Ascending aorta (tissue), 2 donors: ENCODE results near the gene SPTLC2. TPM values are rescaled to one million over a fixed set of nuclear protein-coding genes. Genes with fewer than 3 reads are reported as not detected.
"Not testable (repeated sequence)": the region's sequence is repeated elsewhere in the genome, so short reads cannot be mapped to it uniquely, and the experiment has no call there.

ENCODE experiments used
- DNase-seq, 2 donors: peaks; one replicate each; pipeline ENCODE4 v3.0.0-alpha.2; 2019; ENCODE audit warnings: low spot score in 2 of 2
- H3K27ac ChIP-seq, 2 donors: fragments of 200-600 bp; sonication (generic); one replicate each; pipeline ENCODE4 v1.5.1; 2016 to 2017; ENCODE audit warnings: mild to moderate bottlenecking in 1 of 2
- H3K27me3 ChIP-seq: fragments of 200-600 bp; sonication (generic); one replicate; pipeline ENCODE4 v1.5.1; 2017
- H3K36me3 ChIP-seq, 2 donors: fragments of 200-600 bp; sonication (generic); one replicate each; pipeline ENCODE4 v1.5.1; 2016
- H3K4me1 ChIP-seq, 2 donors: fragments of 200-600 bp; sonication (generic); one replicate each; pipeline ENCODE4 v1.5.1; 2016 to 2017; ENCODE audit warnings: mild to moderate bottlenecking in 1 of 2
- H3K4me3 ChIP-seq, 2 donors: fragments of 200-600 bp; sonication (generic); one replicate each; pipeline ENCODE4 v1.5.1; 2016 to 2017; ENCODE audit warnings: mild to moderate bottlenecking in 1 of 2
- H3K9me3 ChIP-seq, 2 donors: fragments of 200-600 bp; sonication (generic); one replicate each; pipeline ENCODE4 v1.5.1; 2016
- intact Hi-C: fragments of 100-400 bp; cut with DNase I; formaldehyde crosslinking; loops from one replicate; pipeline ENCODE4 v1.15.1; 2023
- total RNA-seq: library from RNA; depleted of rRNA; stranded (reverse); fragments of >200 nt; gene quantifications from one replicate; pipeline ENCODE4 v1.1.0, GENCODE V29; 2016
- TF ChIP-seq, protein P1 (sequence below), 3 experiments: fragments of 200-600 bp in 2 of 3; fragments of 450-650 bp in 1 of 3; sonication (generic) in 2 of 3; IDR thresholded peaks; one replicate each; pipeline ENCODE4 v1.5.1; 2016 to 2019; ENCODE audit warnings: antibody characterized with exemption in 3 of 3, mild to moderate bottlenecking in 1 of 3, moderate library complexity in 1 of 3

The SPTLC2 gene
- total RNA-seq, 1 donor from 2014 or later, result 25.7 TPM

GRCh38 chr14:77645520-77646230, 29.2 kb upstream of the SPTLC2 start:
- DNase-seq, result no peak
- H3K27me3 ChIP-seq, result no peaks in the 10 kb centered on the region
- H3K9me3 ChIP-seq, result no peaks in the 10 kb centered on the region
- H3K27ac ChIP-seq, result no peak overlapping the region
- TF ChIP-seq, protein P1, sequence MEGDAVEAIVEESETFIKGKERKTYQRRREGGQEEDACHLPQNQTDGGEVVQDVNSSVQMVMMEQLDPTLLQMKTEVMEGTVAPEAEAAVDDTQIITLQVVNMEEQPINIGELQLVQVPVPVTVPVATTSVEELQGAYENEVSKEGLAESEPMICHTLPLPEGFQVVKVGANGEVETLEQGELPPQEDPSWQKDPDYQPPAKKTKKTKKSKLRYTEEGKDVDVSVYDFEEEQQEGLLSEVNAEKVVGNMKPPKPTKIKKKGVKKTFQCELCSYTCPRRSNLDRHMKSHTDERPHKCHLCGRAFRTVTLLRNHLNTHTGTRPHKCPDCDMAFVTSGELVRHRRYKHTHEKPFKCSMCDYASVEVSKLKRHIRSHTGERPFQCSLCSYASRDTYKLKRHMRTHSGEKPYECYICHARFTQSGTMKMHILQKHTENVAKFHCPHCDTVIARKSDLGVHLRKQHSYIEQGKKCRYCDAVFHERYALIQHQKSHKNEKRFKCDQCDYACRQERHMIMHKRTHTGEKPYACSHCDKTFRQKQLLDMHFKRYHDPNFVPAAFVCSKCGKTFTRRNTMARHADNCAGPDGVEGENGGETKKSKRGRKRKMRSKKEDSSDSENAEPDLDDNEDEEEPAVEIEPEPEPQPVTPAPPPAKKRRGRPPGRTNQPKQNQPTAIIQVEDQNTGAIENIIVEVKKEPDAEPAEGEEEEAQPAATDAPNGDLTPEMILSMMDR (IDR thresholded peaks at IDR 0.05), result no peak
- no peak overlapping the region for H3K4me3 ChIP-seq
- H3K36me3 ChIP-seq, result no peaks in the 10 kb centered on the region
- no peaks in the 10 kb centered on the region for H3K4me1 ChIP-seq
- intact Hi-C loops, result no loop called here

DNA sequence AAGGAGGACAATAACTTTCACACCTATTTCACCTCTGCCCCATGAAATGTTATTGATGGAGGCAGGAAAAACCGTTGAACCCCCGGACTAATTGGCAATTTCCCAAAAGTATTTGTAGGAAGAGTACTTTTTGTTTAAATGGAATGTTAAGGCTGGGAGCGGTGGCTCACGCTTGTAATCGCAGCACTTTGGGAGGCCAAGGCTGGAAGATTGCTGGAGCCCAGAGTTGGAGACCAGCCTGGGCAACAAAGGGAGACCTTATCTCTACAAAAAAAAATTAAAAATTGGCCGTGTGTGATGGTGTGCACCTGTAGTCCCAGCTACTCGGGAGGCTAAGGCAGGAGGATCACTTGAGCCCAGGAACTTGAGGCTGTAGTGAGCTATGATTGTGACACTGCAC, 26.0 kb upstream of the SPTLC2 start:
- intact Hi-C loops, result loop anchor here (1.0 kb wide), 1 partner anchor 26 kb away; the partner anchor contains the start of gene SPTLC2
- no peaks in the 10 kb centered on the region for H3K9me3 ChIP-seq
- peak overlapping the region; percentile 48 to 73 for H3K4me3 ChIP-seq
- no peak for DNase-seq
- TF ChIP-seq, protein P1 (IDR thresholded peaks at IDR 0.05), result no peak
- H3K36me3 ChIP-seq, result no peaks in the 10 kb centered on the region
- H3K27ac ChIP-seq, result peak overlapping the region; percentile 78 to 85
- no peaks in the 10 kb centered on the region for H3K4me1 ChIP-seq
- H3K27me3 ChIP-seq, result no peaks in the 10 kb centered on the region

- intact Hi-C loops, result loop anchor here (1.0 kb wide), 1 partner anchor 25 kb away; the partner anchor contains the start of gene SPTLC2
Observed at GRCh38 chr14:77641534-77642341, 25.3 kb upstream of the SPTLC2 start.

DNA sequence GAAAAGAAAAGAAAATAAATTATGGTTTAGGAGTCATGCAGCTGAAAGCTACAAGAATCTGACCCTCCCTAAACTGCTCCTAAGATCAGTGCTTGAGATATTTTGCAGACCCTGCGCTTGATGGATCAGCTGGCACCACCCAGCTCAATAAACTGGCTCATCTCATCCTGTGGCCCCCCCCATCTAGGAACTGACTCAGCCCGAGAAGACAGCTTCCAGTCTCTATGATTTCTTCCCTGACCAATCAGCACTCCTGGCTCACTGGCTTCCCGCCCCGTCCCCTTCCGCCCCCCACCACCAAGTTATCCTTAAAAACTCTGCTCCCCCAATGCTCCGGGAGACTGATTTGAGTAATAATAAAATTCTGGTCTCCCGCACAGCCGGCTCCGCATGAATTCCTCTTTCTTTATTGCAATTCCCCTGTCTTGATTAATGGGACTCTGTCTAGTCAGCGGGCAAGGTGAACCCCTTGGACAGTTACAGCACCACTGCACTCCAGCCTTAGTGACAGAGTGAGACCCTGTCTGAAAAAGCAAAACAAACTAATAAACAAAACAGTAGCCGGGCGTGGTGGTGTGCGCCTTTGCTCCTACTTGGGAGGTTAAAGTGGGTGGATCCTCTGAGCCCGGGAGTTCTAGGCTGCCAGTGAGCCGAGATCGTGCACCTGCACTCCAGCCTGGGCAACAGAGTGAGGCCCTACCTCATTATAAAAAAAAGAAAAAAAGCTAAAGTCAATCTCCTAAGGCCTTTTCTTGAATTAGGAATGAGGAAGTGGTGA, 24.5 kb upstream of the SPTLC2 start:
- Histone ChIP-seq H3K27me3 (no peaks in the 10 kb centered on the region), H3K4me1 (no peaks in the 10 kb centered on the region), H3K36me3 (no peaks in the 10 kb centered on the region), H3K9me3 (no peaks in the 10 kb centered on the region), H3K27ac (peak overlapping the region; percentile 78 to 85), H3K4me3 (peak overlapping the region; percentile 48 to 73)
- intact Hi-C loops, result no loop called here
- DNase-seq, result no peak
- TF ChIP-seq, protein P1 (IDR thresholded peaks at IDR 0.05), result no peak

More at GRCh38 chr14:77641534-77642341, 25.3 kb upstream of the SPTLC2 start:
- H3K4me3 ChIP-seq, result peak overlapping the region; percentile 48 to 73
- H3K36me3 ChIP-seq, result no peaks in the 10 kb centered on the region
- TF ChIP-seq, protein P1 (IDR thresholded peaks at IDR 0.05), result no peak
- no peaks in the 10 kb centered on the region for H3K4me1 ChIP-seq
- DNase-seq, result peak in 1 of 2 donors; percentile 88
- no peaks in the 10 kb centered on the region for H3K27me3 ChIP-seq
- no peaks in the 10 kb centered on the region for H3K9me3 ChIP-seq
- peak overlapping the region; percentile 78 to 85 for H3K27ac ChIP-seq

GRCh38 chr14:77638771-77639171, 22.3 kb upstream of the SPTLC2 start:
- DNase-seq, result no peak

DNA sequence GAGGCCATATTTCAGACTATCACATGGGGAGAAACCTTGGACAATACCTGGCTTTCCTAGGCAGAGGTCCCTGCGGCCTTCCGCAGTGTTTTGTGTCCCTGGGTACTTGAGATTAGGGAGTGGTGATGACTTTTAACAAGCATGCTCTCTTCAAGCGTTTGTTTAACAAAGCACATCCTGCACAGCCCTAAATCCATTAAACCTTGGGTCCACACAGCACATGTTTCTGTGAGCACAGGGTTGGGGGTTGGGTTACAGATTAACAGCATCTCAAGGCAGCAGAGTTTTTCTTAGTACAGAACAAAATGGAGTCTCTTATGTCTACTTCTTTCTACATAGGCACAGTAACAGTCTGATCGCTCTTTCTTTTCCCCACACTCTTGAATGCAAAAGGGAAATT, 19.4 kb upstream of the SPTLC2 start:
- H3K27me3 ChIP-seq, H3K4me1 ChIP-seq, H3K27ac ChIP-seq, DNase-seq, H3K9me3 ChIP-seq, H3K36me3 ChIP-seq, intact Hi-C loops, H3K4me3 ChIP-seq: not testable (repeated sequence)

More at GRCh38 chr14:77638771-77639171, 22.3 kb upstream of the SPTLC2 start:
- TF ChIP-seq, protein P1 (IDR thresholded peaks at IDR 0.05), result no peak
- Histone ChIP-seq H3K4me3 (no peak overlapping the region), H3K36me3 (no peaks in the 10 kb centered on the region), H3K27ac (no peak overlapping the region), H3K27me3 (no peaks in the 10 kb centered on the region), H3K9me3 (no peaks in the 10 kb centered on the region), H3K4me1 (no peaks in the 10 kb centered on the region)
- intact Hi-C loops, result no loop called here

DNA sequence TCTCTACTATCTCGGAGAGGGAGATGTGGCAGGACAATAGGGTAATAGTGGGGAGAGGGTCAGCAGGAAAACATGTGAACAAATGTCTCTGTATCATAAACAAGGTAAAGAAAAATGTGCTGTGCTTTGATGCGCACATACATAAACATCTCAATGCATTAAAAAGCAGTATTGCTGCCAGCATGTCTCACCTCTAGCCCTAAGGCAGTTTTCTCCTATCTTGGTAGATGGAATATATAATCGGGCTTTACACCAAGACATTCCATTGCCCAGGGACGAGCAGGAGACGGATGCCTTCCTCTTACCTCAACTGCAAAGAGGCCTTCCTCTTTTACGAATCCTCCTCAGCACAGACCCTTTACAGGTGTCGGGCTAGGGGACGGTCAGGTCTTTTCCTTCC, 19.0 kb upstream of the SPTLC2 start:
- DNase-seq, H3K4me3 ChIP-seq, H3K36me3 ChIP-seq, intact Hi-C loops, H3K4me1 ChIP-seq, H3K9me3 ChIP-seq, H3K27ac ChIP-seq, H3K27me3 ChIP-seq: not testable (repeated sequence)
